ENCODE data around the gene PLEKHG5.
"Not testable (repeated sequence)": the region's sequence is repeated elsewhere in the genome, so short reads cannot be mapped to it uniquely, and the experiment has no call there.

PLEKHG5 gene

GRCh38 chr1:6495540-6496364 lies 4.3 kb upstream of the PLEKHG5 start:
- DNase-seq = no peak

- no peak for DNase-seq
These were observed 3.6 kb upstream of the PLEKHG5 start for GRCh38 chr1:6495041-6495441.

GRCh38 chr1:6494627-6495026 lies 3.2 kb upstream of the PLEKHG5 start:
- DNase-seq = no peak

- not testable (repeated sequence) for DNase-seq
These were observed 2.4 kb upstream of the PLEKHG5 start for GRCh38 chr1:6493834-6494223.

GRCh38 chr1:6491966-6492365 lies 499 bp upstream of the PLEKHG5 start:
- no peak for DNase-seq

GRCh38 chr1:6491081-6491449 lies 402 bp downstream of the PLEKHG5 start:
- no peak for DNase-seq

GRCh38 chr1:6490181-6491080 lies 1.0 kb downstream of the PLEKHG5 start:
- DNase-seq = peak; percentile 53

- peak; percentile 77 for DNase-seq
These were observed 1.7 kb downstream of the PLEKHG5 start for GRCh38 chr1:6489799-6490180.

- DNase-seq = no peak
These were observed 2.1 kb downstream of the PLEKHG5 start for GRCh38 chr1:6489383-6489765.

GRCh38 chr1:6488602-6489382 lies 2.7 kb downstream of the PLEKHG5 start:
- DNase-seq = no peak

- DNase-seq = no peak
These were observed 3.5 kb downstream of the PLEKHG5 start for GRCh38 chr1:6487804-6488484.

- DNase-seq = peak; percentile 90
These were observed 4.9 kb downstream of the PLEKHG5 start for GRCh38 chr1:6486433-6487011.

- no peak for DNase-seq
These were observed 6.0 kb downstream of the PLEKHG5 start for GRCh38 chr1:6485168-6486101.

GRCh38 chr1:6484826-6485167 lies 6.7 kb downstream of the PLEKHG5 start:
- DNase-seq = no peak

- DNase-seq = no peak
These were observed 7.7 kb downstream of the PLEKHG5 start for GRCh38 chr1:6483761-6484117.

GRCh38 chr1:6483017-6483760 lies 8.3 kb downstream of the PLEKHG5 start:
- DNase-seq = no peak

GRCh38 chr1:6481820-6482219 lies 9.6 kb downstream of the PLEKHG5 start:
- DNase-seq = no peak

- DNase-seq = no peak
These were observed 14.2 kb downstream of the PLEKHG5 start for GRCh38 chr1:6477039-6477820.

- no peak for DNase-seq
These were observed 15.0 kb downstream of the PLEKHG5 start for GRCh38 chr1:6476483-6476882.

Data from activated CD8-positive, alpha-beta memory T cell treated with anti-CD3 and anti-CD28 coated beads, Interleukin-2, amount 50 U/mL, for 4 hours (primary cell).